GM23338 (cell line): ENCODE data around the gene PEBP1. TPM values are rescaled to one million over a fixed set of nuclear protein-coding genes. Genes with fewer than 3 reads are reported as not detected.

Experiments used
- ATAC-seq: fragments of 200-7000 bp; cut with Tn5 transposase; 3 replicates; pipeline ENCODE4 v1.9.1; 2020
- DNase-seq: peaks from one replicate; pipeline ENCODE4 v3.0.0-alpha.2; 2015; ENCODE audit warnings: low spot score
- H2AFZ ChIP-seq: fragments of 200-600 bp; sonication (generic); 2 replicates; pipeline ENCODE4 v1.8.0; 2016; ENCODE audit warnings: antibody characterized with exemption, mild to moderate bottlenecking, moderate library complexity
- H3F3A ChIP-seq: fragments of 200-600 bp; sonication (generic); replicated peaks from 2 replicates; pipeline ENCODE4 v1.8.0; 2017; ENCODE audit warnings: antibody characterized with exemption, mixed run types, low read depth
- H3K27ac ChIP-seq: fragments of 200-600 bp; sonication (generic); 2 replicates; pipeline ENCODE4 v1.6.1; 2016; ENCODE audit warnings: low read depth
- H3K27me3 ChIP-seq: fragments of 200-600 bp; sonication (generic); 2 replicates; pipeline ENCODE4 v1.8.0; 2016; ENCODE audit warnings: mild to moderate bottlenecking, mixed run types, moderate library complexity; ENCODE audit not compliant: insufficient read depth
- H3K36me3 ChIP-seq: fragments of 200-600 bp; sonication (generic); 2 replicates; pipeline ENCODE4 v1.8.0; 2016; ENCODE audit warnings: mild to moderate bottlenecking; ENCODE audit not compliant: insufficient read depth
- H3K4me1 ChIP-seq: fragments of 200-600 bp; sonication (generic); 2 replicates; pipeline ENCODE4 v1.8.0; 2016; ENCODE audit warnings: mild to moderate bottlenecking, moderate library complexity; ENCODE audit not compliant: insufficient read depth
- H3K4me2 ChIP-seq: fragments of 200-600 bp; sonication (generic); 2 replicates; pipeline ENCODE4 v1.7.1; 2017; ENCODE audit warnings: mixed run types
- H3K4me3 ChIP-seq: fragments of 200-600 bp; sonication (generic); 2 replicates; pipeline ENCODE4 v1.6.1; 2016; ENCODE audit warnings: mixed run types
- H3K79me2 ChIP-seq: fragments of 200-600 bp; sonication (generic); replicated peaks from 2 replicates; pipeline ENCODE4 v1.8.0; 2017; ENCODE audit warnings: mild to moderate bottlenecking; ENCODE audit not compliant: insufficient read depth
- H3K9me2 ChIP-seq: fragments of 200-600 bp; sonication (generic); 2 replicates; pipeline ENCODE4 v1.8.0; 2017; ENCODE audit not compliant: insufficient read depth
- H4K20me1 ChIP-seq: fragments of 200-600 bp; sonication (generic); replicated peaks from 2 replicates; pipeline ENCODE4 v1.8.0; 2017; ENCODE audit warnings: mild to moderate bottlenecking; ENCODE audit not compliant: insufficient read depth
- H3K27ac Mint-ChIP-seq: 2 replicates; pipeline ENCODE4 v1.8.0; 2020; ENCODE audit warnings: inconsistent platforms, mild to moderate bottlenecking, moderate library complexity, mixed read lengths
- H3K27me3 Mint-ChIP-seq: 3 replicates; pipeline ENCODE4 v1.8.0; 2022; ENCODE audit warnings: low read depth, mild to moderate bottlenecking, moderate library complexity, mixed read lengths, inconsistent platforms; ENCODE audit not compliant: insufficient read depth, poor library complexity
- H3K36me3 Mint-ChIP-seq: 3 replicates; pipeline ENCODE4 v1.8.0; 2021; ENCODE audit warnings: low read depth, mild to moderate bottlenecking, inconsistent platforms, moderate library complexity, mixed read lengths
- H3K4me1 Mint-ChIP-seq: 3 replicates; pipeline ENCODE4 v1.8.0; 2020; ENCODE audit warnings: mild to moderate bottlenecking, inconsistent platforms, mixed read lengths
- H3K4me3 Mint-ChIP-seq: 3 replicates; pipeline ENCODE4 v1.8.0; 2021; ENCODE audit warnings: moderate library complexity, mild to moderate bottlenecking, inconsistent platforms, mixed read lengths
- H3K9me3 Mint-ChIP-seq: 3 replicates; pipeline ENCODE4 v1.8.0; 2020; ENCODE audit warnings: moderate library complexity, mild to moderate bottlenecking, inconsistent platforms, mixed read lengths
- CREB1 ChIP-seq: fragments of 250-450 bp; sonication (Bioruptor Pico); IDR thresholded peaks from 2 replicates; pipeline ENCODE4 v1.5.0; 2020; ENCODE audit warnings: low read depth, mild to moderate bottlenecking, moderate library complexity
- EZH2 ChIP-seq: fragments of 200-600 bp; sonication (generic); IDR thresholded peaks from one replicate; pipeline ENCODE4 v1.8.0; 2017; ENCODE audit warnings: antibody characterized with exemption, mild to moderate bottlenecking, low read depth; ENCODE audit not compliant: unreplicated experiment
- EZH2phosphoT487 ChIP-seq: fragments of 200-600 bp; sonication (generic); IDR thresholded peaks from one replicate; pipeline ENCODE4 v1.8.1; 2018; ENCODE audit warnings: antibody characterized with exemption; ENCODE audit not compliant: unreplicated experiment
- JUNB ChIP-seq: IDR thresholded peaks from one replicate; pipeline ENCODE4 v1.6.1; 2016; ENCODE audit warnings: antibody characterized with exemption; ENCODE audit not compliant: unreplicated experiment
- POLR2AphosphoS5 ChIP-seq: IDR thresholded peaks from 2 replicates; pipeline ENCODE4 v1.6.1; 2016; ENCODE audit warnings: antibody characterized with exemption, low read depth
- REST ChIP-seq: IDR thresholded peaks from one replicate; pipeline ENCODE4 v1.6.1; 2018; ENCODE audit warnings: antibody characterized with exemption; ENCODE audit not compliant: unreplicated experiment
- ZNF114 ChIP-seq: fragments of 250-450 bp; sonication (Bioruptor Pico); IDR thresholded peaks from 2 replicates; pipeline ENCODE4 v1.5.0; 2020; ENCODE audit warnings: mild to moderate bottlenecking, moderate library complexity
- ZNF462 ChIP-seq: fragments of 250-450 bp; sonication (Bioruptor Pico); IDR thresholded peaks from 2 replicates; pipeline ENCODE4 v1.5.0; 2020; ENCODE audit warnings: mild to moderate bottlenecking, moderate library complexity
- polyA plus RNA-seq: library from polyadenylated mRNA; unstranded; fragments of >200 nt; fragmentation: Nextera tagmentation; extraction: Ambion mirVana; gene quantifications from 2 replicates; pipeline ENCODE4 v1.2.1, GENCODE V29; 2016
- total RNA-seq: library from RNA; depleted of rRNA; stranded (reverse); fragments of >200 nt; shearing (Covaris generic); gene quantifications from 2 replicates; pipeline ENCODE4 v1.2.3, GENCODE V29; 2014

PEBP1 gene
- total and polyA plus RNA-seq, 2 experiments from 2014 or later, result 442 to 844 TPM

DNA sequence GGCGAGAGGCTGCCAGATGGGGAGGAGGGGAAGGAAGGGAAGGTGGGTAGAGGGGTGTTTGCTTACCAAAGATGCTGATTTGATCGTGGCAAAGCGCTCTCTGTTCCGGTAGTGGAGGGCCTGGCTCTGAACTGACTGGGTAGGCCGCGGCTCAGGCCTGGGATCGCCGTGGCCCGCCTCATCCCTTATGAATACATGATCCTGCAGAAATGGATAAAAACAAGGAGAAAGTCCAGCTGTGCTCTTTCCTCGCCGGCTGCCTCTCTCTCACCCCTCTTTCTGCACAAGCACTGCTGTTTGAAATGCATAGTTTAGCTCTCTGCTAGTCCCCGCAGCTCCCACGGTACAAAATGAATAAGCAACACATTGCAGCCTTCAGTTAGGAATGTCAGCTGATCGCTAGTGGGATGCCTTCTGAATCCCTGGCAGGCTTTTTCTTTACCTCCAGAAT is 53.8 kb downstream of the PEBP1 start:
- Histone ChIP-seq H3K27me3 (no peaks in the 10 kb centered on the region), H3K9me2 (no peaks in the 10 kb centered on the region), H4K20me1 (no peaks in the 10 kb centered on the region), H3F3A (no peaks in the 10 kb centered on the region), H3K4me1 (peaks cover 23% of the 10 kb centered on the region), H2AFZ (peak overlapping the region; percentile 52; the same call in 1 of the 2 replicates), H3K27ac (peak overlapping the region; percentile 47; the same call in 1 of the 2 replicates), H3K79me2 (no peaks in the 10 kb centered on the region), H3K36me3 (no peaks in the 10 kb centered on the region), H3K4me2 (peak overlapping the region; percentile 16), H3K4me3 (peak overlapping the region; percentile 15)
- Mint-ChIP-seq H3K9me3 (no peaks in the 10 kb centered on the region), H3K27me3 (no peaks in the 10 kb centered on the region), H3K4me1 (peaks cover 28% of the 10 kb centered on the region), H3K27ac (peak overlapping the region; percentile 64), H3K4me3 (peak overlapping the region; percentile 69), H3K36me3 (no peaks in the 10 kb centered on the region)
- TF ChIP-seq EZH2 (no peak), ZNF114 (CRISPR knock-in tag) (no peak), POLR2AphosphoS5 (no peak), CREB1 (CRISPR knock-in tag) (no peak), EZH2phosphoT487 (no peak), JUNB (no peak), REST (no peak), ZNF462 (CRISPR knock-in tag) (no peak)
- DNase-seq (peak; percentile 72), ATAC-seq (peak; percentile 95)
